K562 (cell line): ENCODE measurements around the gene OGFR. TPM values are rescaled to one million over a fixed set of nuclear protein-coding genes. Genes with fewer than 3 reads are reported as not detected.
A peak's percentile ranks its signal among the peaks of the same experiment; 100 is the strongest.

Source experiments
- ATAC-seq: fragments of 200-7000 bp; cut with Tn5 transposase; 3 replicates; pipeline ENCODE4 v1.9.1; 2020; ENCODE audit warnings: moderate library complexity
- BruUV-seq: library from RNA; stranded (reverse); fragments of 400-500 nt; replicated peaks from 2 replicates; lab custom pipeline; 2021; lab: Mats Ljungman, UMichigan
- CTCF ChIA-PET: fragments of 300-600 bp; formaldehyde crosslinking; extraction: SDS; loops from one replicate; lab custom pipeline; 2021; ENCODE audit warnings: low intra/inter-chr PET ratio; lab: Yijun Ruan, JAX
- POLR2A ChIA-PET: fragments of 300-600, 350-650 bp; sonication (Branson Sonifier 250); formaldehyde crosslinking; extraction: SDS; loops from one replicate; lab custom pipeline; 2021; ENCODE audit warnings: antibody characterized with exemption, inconsistent platforms; lab: Yijun Ruan, JAX
- DNase-seq, 4 experiments: peaks; one replicate each; pipeline versions ENCODE4 v3.0.0 to v3.0.0-alpha.2; 2011 to 2018; ENCODE audit warnings: low spot score in 3 of 4, mixed read lengths in 3 of 4; ENCODE audit errors: extremely low read depth in 1 of 4
- FAIRE-seq: peaks from 2 replicates; lab custom pipeline; 2011; peaks lifted over from hg19 to GRCh38; lab: Jason Lieb, UNC
- H2AFZ ChIP-seq: 2 replicates; pipeline ENCODE4 v1.6.0; 2011; ENCODE audit warnings: low read depth, low read length, control low read depth, inconsistent platforms
- H3K27ac ChIP-seq: fragments of 200-600 bp; 3 replicates; pipeline ENCODE4 v1.8.0; 2011; ENCODE audit warnings: low read depth, mild to moderate bottlenecking, control low read depth, inconsistent platforms, low read length, moderate library complexity, mixed read lengths; ENCODE audit errors: extremely low read depth
- H3K27me3 ChIP-seq, 2 experiments: fragments of 300-600 bp in 1 of 2; 2 replicates in 1 of 2; 3 replicates in 1 of 2; pipeline versions ENCODE4 v1.6.0 to v1.8.0; 2011; ENCODE audit warnings: inconsistent platforms in 2 of 2, low read length in 2 of 2, mild to moderate bottlenecking in 1 of 2, mixed read lengths in 1 of 2, moderate library complexity in 1 of 2; ENCODE audit not compliant: control insufficient read depth in 2 of 2, insufficient read depth in 2 of 2
- H3K36me3 ChIP-seq: fragments of 300-600 bp; 3 replicates; pipeline ENCODE4 v1.8.0; 2011; ENCODE audit warnings: mild to moderate bottlenecking, low read length, inconsistent platforms; ENCODE audit not compliant: control insufficient read depth, insufficient read depth
- H3K4me1 ChIP-seq, 2 experiments: fragments of 200-600 bp in 1 of 2; replicated peaks in 1 of 2; 2 replicates in 1 of 2; 3 replicates in 1 of 2; pipeline versions ENCODE4 v1.5.1 to v1.8.0; 2011; ENCODE audit warnings: inconsistent platforms in 2 of 2, low read length in 2 of 2, mild to moderate bottlenecking in 1 of 2, mixed read lengths in 1 of 2, moderate library complexity in 1 of 2; ENCODE audit not compliant: control insufficient read depth in 2 of 2, insufficient read depth in 2 of 2
- H3K4me2 ChIP-seq: 2 replicates; pipeline ENCODE4 v1.6.1; 2011; ENCODE audit warnings: low read length, control low read depth, inconsistent platforms, mixed read lengths; ENCODE audit not compliant: insufficient read depth
- H3K4me3 ChIP-seq: fragments of 200-600 bp; sonication (generic), shearing (Covaris generic); 2 replicates; pipeline ENCODE4 v1.5.1; 2016; ENCODE audit warnings: control low read depth, inconsistent platforms
- H3K79me2 ChIP-seq: fragments of 200-600 bp; 3 replicates; pipeline ENCODE4 v1.8.0; 2011; ENCODE audit warnings: low read length, inconsistent platforms; ENCODE audit not compliant: control insufficient read depth, insufficient read depth
- H3K9ac ChIP-seq, 2 experiments: 2 replicates each; pipeline versions ENCODE4 v1.6.0 to v1.6.1; 2011; ENCODE audit warnings: low read depth in 2 of 2, low read length in 2 of 2, control low read depth in 1 of 2, inconsistent platforms in 1 of 2, mild to moderate bottlenecking in 1 of 2, mixed read lengths in 1 of 2; ENCODE audit not compliant: insufficient read depth in 1 of 2
- H3K9me1 ChIP-seq: one replicate; pipeline ENCODE4 v1.6.0; 2011; ENCODE audit warnings: inconsistent platforms, mild to moderate bottlenecking, low read length, moderate library complexity; ENCODE audit not compliant: control insufficient read depth, insufficient read depth
- H3K9me3 ChIP-seq: replicated peaks from 2 replicates; pipeline ENCODE4 v1.5.1; 2011; ENCODE audit warnings: low read depth, low read length, inconsistent platforms; ENCODE audit not compliant: control insufficient read depth, insufficient read depth
- H4K20me1 ChIP-seq: replicated peaks from 2 replicates; pipeline ENCODE4 v1.6.1; 2011; ENCODE audit warnings: low read length, inconsistent platforms, mixed read lengths; ENCODE audit not compliant: control insufficient read depth, insufficient read depth
- EP400 ChIP-seq: fragments of 450-650 bp; IDR thresholded peaks from 2 replicates; pipeline ENCODE4 v1.6.1; 2017; ENCODE audit warnings: antibody characterized with exemption, mild to moderate bottlenecking, moderate library complexity
- HMBOX1 ChIP-seq: sonication (generic); IDR thresholded peaks from 2 replicates; pipeline ENCODE4 v1.6.1; 2016
- MEF2A ChIP-seq: IDR thresholded peaks from 2 replicates; pipeline ENCODE4 v1.6.1; 2011; ENCODE audit warnings: low read depth, mild to moderate bottlenecking, low read length, moderate library complexity; ENCODE audit not compliant: control insufficient read depth
- POLR2G ChIP-seq: fragments of 200-400 bp; formaldehyde crosslinking; IDR thresholded peaks from 2 replicates; pipeline ENCODE4 v1.6.1; 2017; ENCODE audit warnings: low read depth, mild to moderate bottlenecking, antibody characterized with exemption, low read length, moderate library complexity
- TFAM ChIP-seq: fragments of 250-450 bp; sonication (Bioruptor Pico); conservative IDR thresholded peaks from 2 replicates; pipeline ENCODE4 v1.5.0; 2021; ENCODE audit warnings: mild to moderate bottlenecking, moderate library complexity
- YBX1 ChIP-seq: fragments of 450-650 bp; IDR thresholded peaks from 2 replicates; pipeline ENCODE4 v1.7.1; 2016; ENCODE audit warnings: mild to moderate bottlenecking
- ZBTB33 ChIP-seq: sonication (generic); formaldehyde crosslinking; IDR thresholded peaks from 2 replicates; pipeline ENCODE4 v1.8.1; 2023; ENCODE audit warnings: mild to moderate bottlenecking, missing genetic modification reagents
- WGBS: fragments of 100-300 bp; shearing (Covaris generic); methylation state at CpG from one replicate; pipeline ENCODE4 v1.1.6; 2016; ENCODE audit warnings: low coverage, mixed read lengths; ENCODE audit not compliant: insufficient coverage; ENCODE audit errors: missing lambda C conversion rate; 5-methylcytosine and 5-hydroxymethylcytosine counted together
- in situ Hi-C: fragments of 300-500 bp; cut with MboI; formaldehyde crosslinking; loops from 4 replicates; pipeline ENCODE4 v1.15.0; 2018; ENCODE audit warnings: inconsistent platforms, mixed read lengths
- intact Hi-C: fragments of 100-400 bp; cut with micrococcal nuclease; formaldehyde crosslinking; loops from 2 replicates; pipeline ENCODE4 v1.14.2; 2022
- polyA plus RNA-seq, 8 experiments: library from polyadenylated mRNA; depleted of rRNA in 4 of 8; stranded (reverse) in 5 of 8; unstranded in 3 of 8; fragments of >200 nt; fragmentation: Nextera tagmentation in 2 of 8; fragmentation: Illumina TruSeq in 1 of 8; extraction: Ambion mirVana in 2 of 8; extraction: Trizol in 1 of 8; gene quantifications; 2 replicates each; pipeline versions ENCODE4 v1.2.1 to v1.2.3, GENCODE V29; 2011 to 2014; ENCODE audit warnings: inconsistent platforms in 1 of 8, missing spikeins in 1 of 8
- total RNA-seq, 7 experiments: library from RNA; depleted of rRNA in 6 of 7; stranded (reverse); fragments of >200 nt in 6 of 7; fragmentation: Illumina TruSeq in 2 of 7; extraction: Trizol in 2 of 7; gene quantifications; 2 replicates each; pipeline versions ENCODE4 v1.2.1 to v1.2.3, GENCODE V29; 2011 to 2021; ENCODE audit warnings: low replicate concordance in 1 of 7

The OGFR gene
- total and polyA plus RNA-seq, 9 of the 15 experiments (the other 6 are each of a cell fraction or from before 2014, with no cell fraction given) = 0.39 to 56.3 (median 17.5) TPM

- no peak overlapping the region for H3K4me2 ChIP-seq
- no TSS peak for BruUV-seq
- H2AFZ ChIP-seq = no peak overlapping the region
- H3K27me3 ChIP-seq = no peaks in the 10 kb centered on the region
- peaks cover 12 to 56% of the 10 kb centered on the region in 2 experiments for H3K4me1 ChIP-seq
- in situ Hi-C loops (loop anchor here (10.0 kb wide), 1 partner anchor 307 kb away; no protein-coding TSS in a partner anchor), intact Hi-C loops (no loop called here)
- no peak for TF ChIP-seq TFAM
- TF ChIP-seq ZBTB33 (CRISPR knock-in tag) = peak; percentile 35; the same call in 1 of the 2 replicates
- TF ChIP-seq YBX1 = no peak
- no peak for TF ChIP-seq EP400
- TF ChIP-seq HMBOX1 = no peak
- TF ChIP-seq MEF2A = no peak
- TF ChIP-seq POLR2G = peak; percentile 22
- CTCF ChIA-PET = no interaction called here
- no peak for DNase-seq
- no peak overlapping the region for H3K27ac ChIP-seq
- POLR2A ChIA-PET = interaction anchor here (1.0 to 1.3 kb wide), 2 partner anchors 23 to 303 kb away, joined by 3 read pairs; no protein-coding TSS in a partner anchor
- no peaks in the 10 kb centered on the region for H3K9me1 ChIP-seq
- H3K79me2 ChIP-seq = peaks cover 32% of the 10 kb centered on the region
- no peaks in the 10 kb centered on the region for H3K9me3 ChIP-seq
- FAIRE-seq = no peak
- H4K20me1 ChIP-seq = no peaks in the 10 kb centered on the region; the same call in 1 of the 2 replicates
- no peak for ATAC-seq
- no peak overlapping the region for H3K4me3 ChIP-seq
- H3K36me3 ChIP-seq = peaks cover 47% of the 10 kb centered on the region; the same call in 2 of the 3 replicates
- WGBS = 64% methylated on average over 22 of the region's 22 CpGs
- H3K9ac ChIP-seq = no peak overlapping the region
Measured at GRCh38 chr20:62802026-62802712, 2.5 kb upstream of the OGFR start.
